ENCODE results near the gene KRT36. TPM values are rescaled to one million over a fixed set of nuclear protein-coding genes. Genes with fewer than 3 reads are reported as not detected.
A peak's percentile ranks its signal among the peaks of the same experiment; 100 is the strongest.

The KRT36 gene
- total RNA-seq, result not detected

DNA sequence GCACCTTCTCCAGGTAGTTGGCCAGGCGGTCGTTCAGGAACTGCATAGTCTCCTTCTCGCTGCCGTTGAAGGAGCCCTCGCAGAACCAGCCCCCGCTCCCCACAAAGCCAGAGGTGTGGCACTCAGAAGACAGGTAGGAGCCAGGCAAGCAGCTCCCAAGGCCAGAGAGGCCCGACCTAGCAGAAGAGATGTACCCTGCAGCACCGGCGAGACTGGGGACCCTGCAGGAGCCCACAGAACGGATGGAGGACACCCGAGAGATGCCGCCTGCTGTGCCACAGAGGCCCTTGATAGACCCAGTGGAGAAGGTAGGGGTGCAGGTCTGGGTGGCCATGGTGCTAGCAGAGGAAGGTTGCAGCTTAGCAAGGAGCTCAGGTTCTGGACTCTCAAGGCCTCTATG, at the start of gene KRT36:
Gene KRT36 (minus strand): TSS at position 380 of the 400 bp plus-strand sequence. CDS start 46 bp downstream, at position 334.
- no peak for DNase-seq (ENCODE audit: low spot score)
- no peak within 1 kb of the TSS for H3K27ac ChIP-seq
- H3K9me3 ChIP-seq, result no peaks in the 10 kb centered on the region
- no peak within 1 kb of the TSS for H3K4me3 ChIP-seq
- WGBS, result 98% methylated on average over 7 of the region's 12 CpGs
- H3K4me1 ChIP-seq (replicated peaks), result no peaks in the 10 kb centered on the region
- no peaks in the 10 kb centered on the region for H3K36me3 ChIP-seq
- intact Hi-C loops (cut with DNase I), result no loop called here
- no peaks in the 10 kb centered on the region for H3K27me3 ChIP-seq (replicated peaks; ENCODE audit: insufficient read depth)
- TF ChIP-seq POLR2A (IDR thresholded peaks at IDR 0.05), result no peak
- no peak for TF ChIP-seq POLR2AphosphoS5 (IDR thresholded peaks at IDR 0.05)
- TF ChIP-seq, protein P1, sequence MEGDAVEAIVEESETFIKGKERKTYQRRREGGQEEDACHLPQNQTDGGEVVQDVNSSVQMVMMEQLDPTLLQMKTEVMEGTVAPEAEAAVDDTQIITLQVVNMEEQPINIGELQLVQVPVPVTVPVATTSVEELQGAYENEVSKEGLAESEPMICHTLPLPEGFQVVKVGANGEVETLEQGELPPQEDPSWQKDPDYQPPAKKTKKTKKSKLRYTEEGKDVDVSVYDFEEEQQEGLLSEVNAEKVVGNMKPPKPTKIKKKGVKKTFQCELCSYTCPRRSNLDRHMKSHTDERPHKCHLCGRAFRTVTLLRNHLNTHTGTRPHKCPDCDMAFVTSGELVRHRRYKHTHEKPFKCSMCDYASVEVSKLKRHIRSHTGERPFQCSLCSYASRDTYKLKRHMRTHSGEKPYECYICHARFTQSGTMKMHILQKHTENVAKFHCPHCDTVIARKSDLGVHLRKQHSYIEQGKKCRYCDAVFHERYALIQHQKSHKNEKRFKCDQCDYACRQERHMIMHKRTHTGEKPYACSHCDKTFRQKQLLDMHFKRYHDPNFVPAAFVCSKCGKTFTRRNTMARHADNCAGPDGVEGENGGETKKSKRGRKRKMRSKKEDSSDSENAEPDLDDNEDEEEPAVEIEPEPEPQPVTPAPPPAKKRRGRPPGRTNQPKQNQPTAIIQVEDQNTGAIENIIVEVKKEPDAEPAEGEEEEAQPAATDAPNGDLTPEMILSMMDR (IDR thresholded peaks at IDR 0.05), result no peak

DNA sequence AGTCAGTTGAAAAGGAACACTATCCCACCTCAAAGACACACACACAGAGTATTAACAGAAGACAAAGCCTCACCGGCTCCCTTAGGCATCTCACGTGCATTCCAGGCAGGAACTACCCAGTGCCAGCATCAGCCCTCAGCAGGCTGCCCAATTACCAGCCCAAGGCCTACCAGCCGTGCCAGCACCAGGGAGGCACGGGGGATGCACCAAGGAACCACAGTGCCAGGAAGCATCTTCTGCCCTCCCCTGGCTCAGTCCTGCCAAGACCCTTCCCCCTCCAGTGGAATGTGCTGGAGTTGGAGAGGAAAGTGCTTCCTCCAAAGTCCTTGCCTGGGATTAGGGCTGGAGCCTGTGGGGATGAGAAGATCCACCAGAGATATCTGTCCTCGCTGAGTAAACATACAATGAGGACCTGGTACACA, 49.4 kb upstream of the KRT36 start:
- no peak for TF ChIP-seq POLR2A (IDR thresholded peaks at IDR 0.05)
- TF ChIP-seq, protein P1 (IDR thresholded peaks at IDR 0.05), result no peak
- no peak for TF ChIP-seq POLR2AphosphoS5 (IDR thresholded peaks at IDR 0.05)
- Histone ChIP-seq H3K27me3 (replicated peaks; ENCODE audit: insufficient read depth) (no peaks in the 10 kb centered on the region), H3K4me1 (replicated peaks) (peaks cover 10% of the 10 kb centered on the region), H3K36me3 (no peaks in the 10 kb centered on the region), H3K4me3 (no peak overlapping the region), H3K9me3 (no peaks in the 10 kb centered on the region), H3K27ac (no peak overlapping the region)
- DNase-seq (ENCODE audit: low spot score), result no peak
- intact Hi-C loops (cut with DNase I), result no loop called here
- 31% methylated on average over 5 of the region's 5 CpGs for WGBS

DNA sequence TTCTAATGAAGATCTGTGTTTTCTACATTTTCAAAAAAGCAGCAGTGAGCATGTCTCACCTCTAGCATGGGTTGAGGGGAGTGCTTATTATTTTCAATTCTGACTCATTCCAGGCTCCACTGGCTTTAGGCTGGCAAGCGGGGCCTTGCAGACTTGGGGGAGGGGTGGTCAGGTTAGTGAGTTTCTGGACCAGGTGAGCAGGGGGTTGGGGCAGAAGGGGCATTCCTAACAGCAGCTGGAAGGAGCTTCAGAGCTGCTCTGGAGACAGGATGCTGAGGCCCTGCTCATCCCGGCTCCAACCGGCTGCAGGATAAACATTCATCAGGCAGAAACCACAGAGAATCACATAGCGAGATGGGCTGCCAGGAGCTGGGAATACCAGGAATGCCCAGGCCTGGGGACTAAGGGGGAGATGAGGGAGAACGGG, 48.9 kb upstream of the KRT36 start:
- intact Hi-C loops (cut with DNase I), result no loop called here
- no peak for TF ChIP-seq POLR2AphosphoS5 (IDR thresholded peaks at IDR 0.05)
- no peak for TF ChIP-seq POLR2A (IDR thresholded peaks at IDR 0.05)
- TF ChIP-seq, protein P1 (IDR thresholded peaks at IDR 0.05), result no peak
- Histone ChIP-seq H3K4me3 (no peak overlapping the region), H3K27me3 (replicated peaks; ENCODE audit: insufficient read depth) (no peaks in the 10 kb centered on the region), H3K27ac (no peak overlapping the region), H3K36me3 (no peaks in the 10 kb centered on the region), H3K4me1 (replicated peaks) (peaks cover 10% of the 10 kb centered on the region), H3K9me3 (no peaks in the 10 kb centered on the region)
- WGBS, result 53% methylated on average over 5 of the region's 5 CpGs
- DNase-seq (ENCODE audit: low spot score), result no peak

DNA sequence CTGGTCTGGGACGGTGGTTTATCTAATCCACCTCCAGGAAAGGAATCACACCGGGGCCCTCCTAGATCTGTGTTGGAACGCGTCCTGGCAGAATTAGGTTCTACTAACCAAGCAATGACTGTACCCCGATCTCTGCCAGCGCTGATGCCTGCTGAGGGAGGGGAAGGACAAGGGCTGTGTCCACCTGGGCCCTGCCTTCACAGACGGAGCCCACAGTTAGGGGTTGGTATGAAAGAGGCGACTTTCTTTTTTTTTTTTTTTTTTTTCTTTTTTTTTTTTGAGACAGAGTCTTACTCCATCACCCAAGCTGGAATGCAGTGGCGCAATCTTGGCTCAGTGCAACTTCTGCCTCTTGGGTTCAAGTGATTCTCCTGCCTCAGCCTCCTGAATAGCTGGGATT, 48.3 kb upstream of the KRT36 start:
- H3K27ac ChIP-seq, result no peak overlapping the region
- TF ChIP-seq POLR2AphosphoS5 (IDR thresholded peaks at IDR 0.05), result no peak
- no peak for TF ChIP-seq POLR2A (IDR thresholded peaks at IDR 0.05)
- TF ChIP-seq, protein P1 (IDR thresholded peaks at IDR 0.05), result no peak
- peaks cover 10% of the 10 kb centered on the region for H3K4me1 ChIP-seq (replicated peaks)
- no peak for DNase-seq (ENCODE audit: low spot score)
- no peak overlapping the region for H3K4me3 ChIP-seq
- H3K27me3 ChIP-seq (replicated peaks; ENCODE audit: insufficient read depth), result no peaks in the 10 kb centered on the region
- H3K36me3 ChIP-seq, result no peaks in the 10 kb centered on the region
- no peaks in the 10 kb centered on the region for H3K9me3 ChIP-seq
- intact Hi-C loops (cut with DNase I), result no loop called here
- WGBS, result 70% methylated on average over 9 of the region's 9 CpGs

DNA sequence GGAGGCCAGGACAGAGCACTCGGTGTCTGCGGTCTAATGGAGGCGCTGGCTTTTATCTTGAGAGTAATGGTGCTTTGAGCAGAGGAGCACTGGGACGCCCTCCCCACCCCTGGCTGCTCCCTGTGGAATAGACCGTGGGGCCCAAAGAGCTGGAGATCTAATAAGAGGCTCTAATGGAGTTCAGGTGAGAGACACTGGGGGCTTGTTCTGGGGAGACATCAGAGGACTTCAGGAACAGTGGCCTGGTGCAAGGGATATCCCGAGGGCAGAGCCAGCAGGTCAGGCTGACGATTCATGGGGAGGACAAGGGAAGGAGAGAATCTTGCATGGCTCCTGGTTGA, 47.9 kb upstream of the KRT36 start:
- Histone ChIP-seq H3K27ac (peak overlapping the region in 1 of 2 donors; percentile 28), H3K36me3 (no peaks in the 10 kb centered on the region), H3K4me3 (no peak overlapping the region), H3K27me3 (replicated peaks; ENCODE audit: insufficient read depth) (no peaks in the 10 kb centered on the region), H3K4me1 (replicated peaks) (peaks cover 10% of the 10 kb centered on the region), H3K9me3 (no peaks in the 10 kb centered on the region)
- 91% methylated on average over 7 of the region's 7 CpGs for WGBS
- no peak for DNase-seq (ENCODE audit: low spot score)
- intact Hi-C loops (cut with DNase I), result no loop called here
- TF ChIP-seq POLR2A (IDR thresholded peaks at IDR 0.05) (no peak), POLR2AphosphoS5 (IDR thresholded peaks at IDR 0.05) (no peak)
- TF ChIP-seq, protein P1 (IDR thresholded peaks at IDR 0.05), result no peak
